ENCODE data around the gene EVI5L. TPM values are rescaled to one million over a fixed set of nuclear protein-coding genes. Genes with fewer than 3 reads are reported as not detected.

Gene EVI5L
- total and polyA plus RNA-seq, 2 of the 8 experiments (the other 6 are each of a cell fraction or from before 2014, with no cell fraction given), result 7.2 to 11.0 TPM

DNA sequence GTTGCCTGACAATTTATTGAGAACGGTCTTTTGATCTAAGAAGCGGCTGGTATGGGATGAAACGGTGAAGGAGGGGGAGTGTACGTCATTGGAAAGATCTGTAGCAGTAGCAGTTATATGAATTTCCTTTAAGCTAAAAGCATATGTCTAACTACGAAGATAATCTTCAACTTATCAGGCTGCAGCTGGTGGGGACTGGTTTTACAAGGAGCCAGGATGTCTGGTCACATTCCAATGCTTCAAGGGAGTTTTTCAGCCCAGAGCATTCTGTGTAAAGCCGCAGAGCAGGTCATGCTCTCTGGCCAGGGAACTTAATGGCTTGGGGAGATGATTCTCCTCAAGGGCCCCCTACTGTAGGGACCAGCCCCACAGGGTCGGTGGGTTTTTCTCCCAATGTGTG, 37.7 kb upstream of the EVI5L start:
- Histone ChIP-seq H2BK15ac (ENCODE audit: low read length) (no peak overlapping the region), H3K14ac (ENCODE audit: insufficient read length) (no peak overlapping the region), H3K4me1 (replicated peaks in 1 of 4; ENCODE audit: control insufficient read depth in 3 of 4, insufficient read depth in 4 of 4, low read length in 3 of 4) (peaks cover 0 to 14% (median 11%) of the 10 kb centered on the region in 4 experiments; a peak in 6 of 7 replicates), H2BK120ac (replicated peaks; ENCODE audit: low read depth, low read length) (no peak overlapping the region), H3K18ac (ENCODE audit: extremely low read depth, low read length) (no peak overlapping the region), H4K5ac (ENCODE audit: insufficient read length, low read depth, low read length) (no peak overlapping the region), H3K56ac (replicated peaks; ENCODE audit: insufficient read length, low read depth, low read length) (no peak overlapping the region), H3K4ac (replicated peaks; ENCODE audit: insufficient read length, low read depth, low read length) (no peak overlapping the region), H2BK5ac (ENCODE audit: low read depth, low read length) (no peak overlapping the region), H4K91ac (replicated peaks; ENCODE audit: insufficient read length, low read length) (no peak overlapping the region), H3K9me3 (ENCODE audit: insufficient read depth in 2 of 2, low read depth in 1 of 2, low read length in 1 of 2) (no peaks in the 10 kb centered on the region), H3K36me3 (ENCODE audit: control insufficient read depth in 2 of 4, insufficient read depth in 4 of 4, low read length in 3 of 4) (no peaks in the 10 kb centered on the region), H3K27ac (ENCODE audit: low read depth, low read length) (no peak overlapping the region), H2BK20ac (ENCODE audit: low read length) (no peak overlapping the region), H3K9ac (replicated peaks in 1 of 4; ENCODE audit: extremely low read depth in 1 of 4, low read depth in 3 of 4, low read length in 3 of 4) (no peak overlapping the region), H2BK12ac (ENCODE audit: low read depth, low read length) (no peak overlapping the region), H4K8ac (ENCODE audit: extremely low read depth, insufficient read depth, low read length) (no peak overlapping the region), H3K79me2 (ENCODE audit: control insufficient read depth in 1 of 2, insufficient read depth in 2 of 2, low read length in 2 of 2) (no peaks in the 10 kb centered on the region), H2AK5ac (ENCODE audit: low read depth, low read length) (no peak overlapping the region), H3K4me2 (ENCODE audit: insufficient read depth in 1 of 2, low read depth in 2 of 2, low read length in 2 of 2) (no peak overlapping the region), H3K23me2 (ENCODE audit: low read depth, low read length) (peaks cover 15% of the 10 kb centered on the region), H3K4me3 (ENCODE audit: extremely low read depth in 1 of 4, insufficient read depth in 2 of 4, low read depth in 3 of 4, low read length in 4 of 4) (no peak overlapping the region), H3K79me1 (ENCODE audit: low read depth, low read length) (no peaks in the 10 kb centered on the region), H3K27me3 (replicated peaks in 1 of 4; ENCODE audit: control insufficient read depth in 3 of 4, extremely low read depth in 1 of 4, insufficient read depth in 3 of 4, low read length in 3 of 4) (peaks cover 13 to 29% (median 25%) of the 10 kb centered on the region in 4 experiments), H2AFZ (ENCODE audit: low read length) (no peak overlapping the region), H3K23ac (ENCODE audit: insufficient read length) (no peak overlapping the region), H4K20me1 (replicated peaks in 1 of 2; ENCODE audit: control insufficient read depth in 1 of 2, insufficient read depth in 2 of 2, low read length in 2 of 2) (peaks cover 0 to 2% of the 10 kb centered on the region in 2 experiments)
- ChIA-PET POLR2A (ENCODE audit: partially characterized antibody) (interaction anchor here (0.6 to 4.0 kb wide), 4 partner anchors 8 to 248 kb away, joined by 3 to 13 read pairs (median 3); partner anchors contain the start of genes PET100 and XAB2), CTCF (ENCODE audit: partially characterized antibody) (interaction anchor here (0.6 to 2.1 kb wide), 5 partner anchors 14 to 127 kb away, joined by 3 to 12 read pairs (median 3); partner anchors contain the start of gene TRAPPC5)
- FAIRE-seq, result no peak
- no peak for DNase-seq (ENCODE audit: low read depth in 1 of 2, low spot score in 2 of 2)
- WGBS, 2 experiments (ENCODE audit: extremely low coverage in 1 of 2, insufficient coverage in 1 of 2, insufficient read length in 1 of 2, insufficient replicate concordance in 2 of 2, low coverage in 1 of 2, low lambda C conversion rate in 2 of 2, missing lambda C conversion rate in 1 of 2), result 82% methylated on average over 7 of the region's 7 CpGs; no CpG with 5 or more reads in 1 of the 2 experiments
- TF ChIP-seq RNF2 (IDR thresholded peaks at IDR 0.05; ENCODE audit: borderline replicate concordance, low read depth, low read length, missing control alignments, poor library complexity, severe bottlenecking) (no peak), SAP30 (IDR thresholded peaks at IDR 0.05; ENCODE audit: insufficient read depth, insufficient replicate concordance, low read length) (no peak), EZH2 (IDR thresholded peaks at IDR 0.05; ENCODE audit: low read depth, low read length, severe bottlenecking) (no peak), FOSL1 (IDR thresholded peaks at IDR 0.05; ENCODE audit: insufficient read depth, low read depth, low read length) (no peak), NANOG (IDR thresholded peaks at IDR 0.05; ENCODE audit: insufficient read depth, low read depth, low read length, poor library complexity, severe bottlenecking) (no peak), CBX5 (IDR thresholded peaks at IDR 0.05; ENCODE audit: low read depth, low read length) (no peak), EP300 (IDR thresholded peaks at IDR 0.05; ENCODE audit: borderline replicate concordance in 1 of 2, low read depth in 2 of 2, low read length in 2 of 2) (no peak), HDAC6 (IDR thresholded peaks at IDR 0.05; ENCODE audit: low read depth, low read length) (no peak), KDM4A (IDR thresholded peaks at IDR 0.05; ENCODE audit: low read depth, low read length, severe bottlenecking) (no peak), HDAC2 (IDR thresholded peaks at IDR 0.05; ENCODE audit: borderline replicate concordance in 1 of 2, low read depth in 2 of 2, low read length in 2 of 2) (no peak), SP2 (IDR thresholded peaks at IDR 0.05; ENCODE audit: low read length) (no peak)
- TF ChIP-seq, protein P1, sequence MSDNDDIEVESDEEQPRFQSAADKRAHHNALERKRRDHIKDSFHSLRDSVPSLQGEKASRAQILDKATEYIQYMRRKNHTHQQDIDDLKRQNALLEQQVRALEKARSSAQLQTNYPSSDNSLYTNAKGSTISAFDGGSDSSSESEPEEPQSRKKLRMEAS (IDR thresholded peaks at IDR 0.05), result no peak
